Adrenal gland (tissue), 12 donors: ENCODE results near the gene SON. TPM values are rescaled to one million over a fixed set of nuclear protein-coding genes. Genes with fewer than 3 reads are reported as not detected.

ENCODE experiments used
- DNase-seq, 7 donors: peaks; one replicate each; pipeline ENCODE4 v3.0.0-alpha.2; 2019 to 2020
- H3K27ac ChIP-seq, 5 donors: fragments of 200-600 bp; sonication (generic) in 4 of 5; 1 replicate in 3 of 5; 2 replicates in 2 of 5; pipeline versions ENCODE4 v1.5.1 to v1.8.0; 2016 to 2020; ENCODE audit warnings: mild to moderate bottlenecking in 1 of 5
- H3K27me3 ChIP-seq: fragments of 200-600 bp; 2 replicates; pipeline ENCODE4 v1.8.0; 2021
- H3K36me3 ChIP-seq, 2 donors: fragments of 200-600 bp; replicated peaks in 1 of 2; 1 replicate in 1 of 2; 2 replicates in 1 of 2; pipeline versions ENCODE4 v1.5.1 to v1.8.0; 2018 to 2022
- H3K4me1 ChIP-seq, 2 donors: fragments of 200-600 bp; replicated peaks in 1 of 2; 1 replicate in 1 of 2; 2 replicates in 1 of 2; pipeline versions ENCODE4 v1.5.1 to v1.8.0; 2018 to 2021
- H3K4me3 ChIP-seq, 4 donors: fragments of 200-600 bp; sonication (generic) in 3 of 4; one replicate each; pipeline ENCODE4 v1.5.1; 2016 to 2018
- H3K9me3 ChIP-seq, 3 donors: fragments of 200-600 bp; sonication (generic) in 1 of 3; replicated peaks in 1 of 3; 1 replicate in 2 of 3; 2 replicates in 1 of 3; pipeline versions ENCODE4 v1.5.1 to v1.8.0; 2016 to 2021
- POLR2A ChIP-seq, 2 donors: fragments of 450-650 bp; IDR thresholded peaks; one replicate each; pipeline ENCODE4 v1.6.1; 2017; ENCODE audit warnings: antibody characterized with exemption in 2 of 2, mild to moderate bottlenecking in 2 of 2, moderate library complexity in 1 of 2
- WGBS, 4 donors: extraction: QIAGEN DNeasy Blood & Tissue Kit in 2 of 4; methylation state at CpG; one replicate each; pipeline versions ENCODE4 v1.1.5 to v1.1.7; 2013 to 2017; 5-methylcytosine and 5-hydroxymethylcytosine counted together
- intact Hi-C, 2 donors: fragments of 100-400 bp; cut with DNase I; formaldehyde crosslinking; loops; one replicate each; pipeline versions ENCODE4 v1.14.1 to v1.15.0; 2022 to 2023
- polyA plus RNA-seq, 3 donors: library from polyadenylated mRNA; stranded (reverse); fragments of 200-250 nt in 2 of 3; fragments of 350-450 nt in 1 of 3; fragmentation: Illumina TruSeq in 1 of 3; extraction: RNeasy Lipid Tissue Mini Kit (QIAGEN cat#74804) in 1 of 3; gene quantifications; one replicate each; pipeline ENCODE4 v1.2.3, GENCODE V29; 2013 to 2014
- total RNA-seq, 9 donors: library from RNA; depleted of rRNA in 4 of 9; stranded (reverse); fragments of >200 nt in 4 of 9; fragments of 120-200 nt in 1 of 9; fragmentation: NEBNext Ultra II Directional in 1 of 9; extraction: Animal tissue kit (Norgen Biotek cat#: 25700) in 1 of 9; gene quantifications; one replicate each; pipeline versions ENCODE4 v1.1.0 to v1.2.4, GENCODE V29; 2013 to 2023
- TF ChIP-seq, protein P1 (sequence below), 6 experiments: fragments of 450-650 bp in 4 of 6; fragments of 200-600 bp in 2 of 6; sonication (generic) in 1 of 6; IDR thresholded peaks; 1 replicate in 5 of 6; 2 replicates in 1 of 6; pipeline versions ENCODE4 v1.5.1 to v1.8.0; 2016 to 2021; ENCODE audit warnings: antibody characterized with exemption in 6 of 6, mild to moderate bottlenecking in 2 of 6, moderate library complexity in 1 of 6
- donor health status: healthy with polysubstance abuse.
- donor health status: Bipolar disorder and iron deficiency.
- donor health status: DM: yes; HTN: yes; CAD: no.
- donor health status: DM: no; HTN: no; CAD: no.
- donor health status: DM: no; HTN: no; CAD: no.
- donor health status: DM: yes; HTN: yes; CAD: no.

The SON gene
- total and polyA plus RNA-seq, 12 donors, result 128 to 386 (median 229) TPM

DNA sequence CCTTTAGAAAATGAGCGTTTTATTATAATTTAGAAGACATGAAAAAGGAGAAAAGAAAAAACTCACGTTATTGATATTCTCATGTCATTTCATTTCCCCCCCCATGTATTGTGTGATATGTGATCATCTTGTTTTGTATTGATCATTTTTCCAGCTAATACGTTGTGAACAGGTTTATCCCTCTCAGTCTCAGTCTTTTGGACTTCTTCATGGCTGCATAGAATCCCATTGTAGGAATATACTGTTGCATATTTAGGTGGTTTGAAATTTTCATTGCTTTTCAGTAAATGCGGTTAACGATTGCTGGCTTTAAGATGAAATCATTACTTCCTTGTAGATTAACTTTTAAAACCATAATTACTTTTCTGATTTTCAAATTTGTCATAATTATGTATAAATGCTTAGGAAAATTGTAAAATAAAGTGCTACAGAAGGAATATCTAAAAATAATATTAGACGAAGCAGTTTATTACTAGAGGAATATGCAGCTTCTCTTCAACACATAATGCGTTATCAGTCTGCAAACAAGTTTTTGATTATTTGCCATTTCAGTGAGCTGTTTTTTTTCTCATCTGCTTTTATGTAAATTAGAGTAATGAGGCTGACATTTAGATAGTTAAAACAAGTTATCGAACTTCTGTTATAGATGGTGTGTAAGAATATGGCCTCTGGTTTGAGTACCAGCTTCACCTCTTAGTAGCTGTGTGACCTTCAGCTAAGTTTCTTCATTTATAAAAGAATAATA is 1.8 kb downstream of the SON start:
- intact Hi-C loops, result no loop called here
- Histone ChIP-seq H3K9me3 (no peaks in the 10 kb centered on the region), H3K27ac (peak overlapping the region in 1 of 5 donors; percentile 15), H3K4me1 (peaks cover 35 to 47% of the 10 kb centered on the region in 2 donors), H3K4me3 (peak overlapping the region in 3 of 4 donors; percentile 56 to 87 (median 69)), H3K36me3 (peaks cover 0 to 33% of the 10 kb centered on the region in 2 donors), H3K27me3 (no peaks in the 10 kb centered on the region)
- no peak for DNase-seq
- 6 to 8% (median 8%) methylated on average over 8 of the region's 8 CpGs for WGBS, 4 donors
- TF ChIP-seq POLR2A (IDR thresholded peaks at IDR 0.05), result no peak

DNA sequence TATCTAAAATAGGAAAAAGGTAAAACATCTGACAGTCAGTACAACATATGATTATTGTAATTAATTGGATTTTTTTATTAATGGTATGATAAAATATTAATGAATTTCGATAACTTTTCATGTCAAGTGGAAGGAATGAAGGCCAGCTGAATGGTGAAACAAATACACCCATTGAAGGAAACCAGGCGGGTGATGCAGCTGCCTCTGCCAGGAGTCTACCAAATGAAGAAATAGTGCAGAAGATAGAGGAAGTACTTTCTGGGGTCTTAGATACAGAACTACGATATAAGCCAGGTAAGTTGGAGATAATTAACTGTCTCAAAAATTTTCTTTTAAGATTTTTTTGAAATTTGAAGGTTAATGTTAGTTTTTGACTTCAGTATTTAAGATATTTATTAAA is 3.2 kb downstream of the SON start:
- H3K9me3 ChIP-seq, result no peaks in the 10 kb centered on the region
- H3K4me3 ChIP-seq, result peak overlapping the region in 1 of 4 donors; percentile 69
- 45 to 54% (median 52%) methylated on average over 3 of the region's 3 CpGs for WGBS, 4 donors
- no peak overlapping the region for H3K27ac ChIP-seq
- peaks cover 0 to 47% of the 10 kb centered on the region in 2 donors for H3K36me3 ChIP-seq
- no peak for TF ChIP-seq POLR2A (IDR thresholded peaks at IDR 0.05)
- TF ChIP-seq, protein P1, sequence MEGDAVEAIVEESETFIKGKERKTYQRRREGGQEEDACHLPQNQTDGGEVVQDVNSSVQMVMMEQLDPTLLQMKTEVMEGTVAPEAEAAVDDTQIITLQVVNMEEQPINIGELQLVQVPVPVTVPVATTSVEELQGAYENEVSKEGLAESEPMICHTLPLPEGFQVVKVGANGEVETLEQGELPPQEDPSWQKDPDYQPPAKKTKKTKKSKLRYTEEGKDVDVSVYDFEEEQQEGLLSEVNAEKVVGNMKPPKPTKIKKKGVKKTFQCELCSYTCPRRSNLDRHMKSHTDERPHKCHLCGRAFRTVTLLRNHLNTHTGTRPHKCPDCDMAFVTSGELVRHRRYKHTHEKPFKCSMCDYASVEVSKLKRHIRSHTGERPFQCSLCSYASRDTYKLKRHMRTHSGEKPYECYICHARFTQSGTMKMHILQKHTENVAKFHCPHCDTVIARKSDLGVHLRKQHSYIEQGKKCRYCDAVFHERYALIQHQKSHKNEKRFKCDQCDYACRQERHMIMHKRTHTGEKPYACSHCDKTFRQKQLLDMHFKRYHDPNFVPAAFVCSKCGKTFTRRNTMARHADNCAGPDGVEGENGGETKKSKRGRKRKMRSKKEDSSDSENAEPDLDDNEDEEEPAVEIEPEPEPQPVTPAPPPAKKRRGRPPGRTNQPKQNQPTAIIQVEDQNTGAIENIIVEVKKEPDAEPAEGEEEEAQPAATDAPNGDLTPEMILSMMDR (IDR thresholded peaks at IDR 0.05), result no peak
- intact Hi-C loops, result no loop called here
- H3K4me1 ChIP-seq, result peaks cover 23 to 35% of the 10 kb centered on the region in 2 donors
- H3K27me3 ChIP-seq, result no peaks in the 10 kb centered on the region
- DNase-seq, result no peak

DNA sequence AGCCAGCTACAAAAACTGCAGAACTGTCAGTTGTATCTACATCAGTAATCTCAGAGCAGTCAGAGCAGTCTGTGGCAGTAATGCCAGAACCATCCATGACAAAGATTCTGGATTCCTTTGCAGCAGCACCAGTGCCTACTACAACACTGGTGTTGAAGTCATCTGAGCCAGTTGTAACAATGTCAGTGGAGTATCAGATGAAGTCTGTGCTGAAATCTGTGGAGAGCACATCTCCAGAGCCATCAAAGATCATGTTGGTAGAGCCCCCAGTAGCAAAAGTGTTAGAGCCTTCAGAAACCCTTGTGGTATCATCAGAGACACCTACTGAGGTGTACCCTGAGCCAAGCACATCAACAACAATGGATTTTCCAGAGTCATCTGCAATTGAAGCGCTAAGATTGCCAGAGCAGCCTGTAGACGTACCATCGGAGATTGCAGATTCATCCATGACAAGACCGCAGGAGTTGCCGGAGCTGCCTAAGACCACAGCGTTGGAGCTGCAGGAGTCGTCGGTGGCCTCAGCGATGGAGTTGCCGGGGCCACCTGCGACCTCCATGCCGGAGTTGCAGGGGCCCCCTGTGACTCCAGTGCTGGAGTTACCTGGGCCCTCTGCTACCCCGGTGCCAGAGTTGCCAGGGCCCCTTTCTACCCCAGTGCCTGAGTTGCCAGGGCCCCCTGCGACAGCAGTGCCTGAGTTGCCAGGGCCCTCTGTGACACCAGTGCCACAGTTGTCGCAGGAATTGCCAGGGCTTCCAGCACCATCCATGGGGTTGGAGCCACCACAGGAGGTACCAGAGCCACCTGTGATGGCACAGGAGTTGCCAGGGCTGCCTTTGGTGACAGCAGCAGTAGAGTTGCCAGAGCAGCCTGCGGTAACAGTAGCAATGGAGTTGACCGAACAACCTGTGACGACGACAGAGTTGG is 7.3 kb downstream of the SON start:
- DNase-seq, result no peak
- 97 to 99% (median 97%) methylated on average over 16 to 19 of the region's 19 CpGs for WGBS, 4 donors
- no peak overlapping the region for H3K4me3 ChIP-seq
- H3K27me3 ChIP-seq, result no peaks in the 10 kb centered on the region
- H3K36me3 ChIP-seq, result peaks cover 0 to 84% of the 10 kb centered on the region in 2 donors
- peaks cover 13 to 23% of the 10 kb centered on the region in 2 donors for H3K4me1 ChIP-seq
- H3K27ac ChIP-seq, result no peak overlapping the region
- H3K9me3 ChIP-seq, result no peaks in the 10 kb centered on the region
- TF ChIP-seq POLR2A (IDR thresholded peaks at IDR 0.05), result no peak
- intact Hi-C loops, result no loop called here

DNA sequence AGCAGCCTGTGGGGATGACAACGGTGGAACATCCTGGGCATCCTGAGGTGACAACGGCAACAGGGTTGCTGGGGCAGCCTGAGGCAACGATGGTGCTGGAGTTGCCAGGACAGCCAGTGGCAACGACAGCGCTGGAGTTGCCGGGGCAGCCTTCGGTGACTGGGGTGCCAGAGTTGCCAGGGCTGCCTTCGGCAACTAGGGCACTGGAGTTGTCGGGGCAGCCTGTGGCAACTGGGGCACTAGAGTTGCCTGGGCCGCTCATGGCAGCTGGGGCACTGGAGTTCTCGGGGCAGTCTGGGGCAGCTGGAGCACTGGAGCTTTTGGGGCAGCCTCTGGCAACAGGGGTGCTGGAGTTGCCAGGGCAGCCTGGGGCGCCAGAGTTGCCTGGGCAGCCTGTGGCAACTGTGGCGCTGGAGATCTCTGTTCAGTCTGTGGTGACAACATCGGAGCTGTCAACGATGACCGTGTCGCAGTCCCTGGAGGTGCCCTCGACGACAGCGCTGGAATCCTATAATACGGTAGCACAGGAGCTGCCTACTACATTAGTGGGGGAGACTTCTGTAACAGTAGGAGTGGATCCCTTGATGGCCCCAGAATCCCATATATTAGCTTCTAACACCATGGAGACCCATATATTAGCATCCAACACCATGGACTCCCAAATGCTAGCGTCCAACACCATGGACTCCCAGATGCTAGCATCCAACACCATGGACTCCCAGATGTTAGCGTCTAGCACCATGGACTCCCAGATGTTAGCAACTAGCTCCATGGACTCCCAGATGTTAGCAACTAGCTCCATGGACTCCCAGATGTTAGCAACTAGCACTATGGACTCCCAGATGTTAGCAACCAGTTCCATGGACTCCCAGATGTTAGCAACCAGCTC is 8.2 kb downstream of the SON start:
- Histone ChIP-seq H3K9me3 (no peaks in the 10 kb centered on the region), H3K4me1 (peaks cover 3 to 23% of the 10 kb centered on the region in 2 donors), H3K36me3 (peaks cover 0 to 90% of the 10 kb centered on the region in 2 donors), H3K27ac (no peak overlapping the region), H3K4me3 (no peak overlapping the region), H3K27me3 (no peaks in the 10 kb centered on the region)
- intact Hi-C loops, result no loop called here
- DNase-seq, result no peak
- 94 to 99% (median 97%) methylated on average over 3 to 23 of the region's 23 CpGs for WGBS, 4 donors
- TF ChIP-seq, protein P1 (IDR thresholded peaks at IDR 0.05), result no peak
- no peak for TF ChIP-seq POLR2A (IDR thresholded peaks at IDR 0.05)
